RWPE1 (cell line): ENCODE data around the gene MYLIP.

Experiments
- CTCF ChIA-PET: fragments of 350-600 bp; sonication (Branson Sonifier 250); formaldehyde crosslinking; extraction: SDS; loops from one replicate; lab custom pipeline; 2021; lab: Yijun Ruan, JAX
- POLR2A ChIA-PET: fragments of 400-600 bp; formaldehyde crosslinking; extraction: SDS; loops from one replicate; lab custom pipeline; 2020; ENCODE audit warnings: antibody characterized with exemption; ENCODE audit not compliant: low non-redundant PET; lab: Yijun Ruan, JAX
- DNase-seq: peaks from one replicate; pipeline ENCODE4 v3.0.0; 2012; ENCODE audit warnings: low spot score
- H3K27ac ChIP-seq: fragments of 450-650 bp; 2 replicates; pipeline ENCODE4 v1.5.1; 2017
- TF ChIP-seq, protein P1 (sequence below): fragments of 450-650 bp; conservative IDR thresholded peaks from 2 replicates; pipeline ENCODE4 v1.5.1; 2017; ENCODE audit warnings: low read depth, mild to moderate bottlenecking

Gene MYLIP

DNA sequence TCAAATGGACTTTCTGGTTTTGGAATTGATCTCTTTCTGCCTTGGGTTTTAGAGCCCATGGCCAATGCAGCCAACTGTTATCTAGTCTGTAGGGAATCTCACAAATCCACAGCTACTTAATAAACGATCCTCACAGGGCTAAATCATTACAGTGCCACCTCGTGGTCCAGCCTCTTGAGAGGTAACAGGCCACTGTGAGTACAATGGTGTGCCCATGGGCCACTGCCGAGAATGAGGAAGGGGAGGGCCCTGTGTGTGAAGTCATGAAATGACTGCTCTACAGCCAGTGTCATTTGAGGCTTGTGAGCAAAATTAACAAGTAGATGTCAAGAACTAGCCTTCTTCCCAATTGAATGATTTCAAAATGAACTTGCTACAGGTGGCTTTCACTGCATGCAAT is 55.2 kb downstream of the MYLIP start:
- no peak overlapping the region for H3K27ac ChIP-seq
- ChIA-PET CTCF (interaction anchor here (0.7 to 1.8 kb wide), 5 partner anchors 15 to 492 kb away, joined by 3 to 29 read pairs (median 4); partner anchors contain the start of gene MYLIP), POLR2A (no interaction called here)
- peak; percentile 30 for DNase-seq
- TF ChIP-seq, protein P1, sequence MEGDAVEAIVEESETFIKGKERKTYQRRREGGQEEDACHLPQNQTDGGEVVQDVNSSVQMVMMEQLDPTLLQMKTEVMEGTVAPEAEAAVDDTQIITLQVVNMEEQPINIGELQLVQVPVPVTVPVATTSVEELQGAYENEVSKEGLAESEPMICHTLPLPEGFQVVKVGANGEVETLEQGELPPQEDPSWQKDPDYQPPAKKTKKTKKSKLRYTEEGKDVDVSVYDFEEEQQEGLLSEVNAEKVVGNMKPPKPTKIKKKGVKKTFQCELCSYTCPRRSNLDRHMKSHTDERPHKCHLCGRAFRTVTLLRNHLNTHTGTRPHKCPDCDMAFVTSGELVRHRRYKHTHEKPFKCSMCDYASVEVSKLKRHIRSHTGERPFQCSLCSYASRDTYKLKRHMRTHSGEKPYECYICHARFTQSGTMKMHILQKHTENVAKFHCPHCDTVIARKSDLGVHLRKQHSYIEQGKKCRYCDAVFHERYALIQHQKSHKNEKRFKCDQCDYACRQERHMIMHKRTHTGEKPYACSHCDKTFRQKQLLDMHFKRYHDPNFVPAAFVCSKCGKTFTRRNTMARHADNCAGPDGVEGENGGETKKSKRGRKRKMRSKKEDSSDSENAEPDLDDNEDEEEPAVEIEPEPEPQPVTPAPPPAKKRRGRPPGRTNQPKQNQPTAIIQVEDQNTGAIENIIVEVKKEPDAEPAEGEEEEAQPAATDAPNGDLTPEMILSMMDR: no peak

DNA sequence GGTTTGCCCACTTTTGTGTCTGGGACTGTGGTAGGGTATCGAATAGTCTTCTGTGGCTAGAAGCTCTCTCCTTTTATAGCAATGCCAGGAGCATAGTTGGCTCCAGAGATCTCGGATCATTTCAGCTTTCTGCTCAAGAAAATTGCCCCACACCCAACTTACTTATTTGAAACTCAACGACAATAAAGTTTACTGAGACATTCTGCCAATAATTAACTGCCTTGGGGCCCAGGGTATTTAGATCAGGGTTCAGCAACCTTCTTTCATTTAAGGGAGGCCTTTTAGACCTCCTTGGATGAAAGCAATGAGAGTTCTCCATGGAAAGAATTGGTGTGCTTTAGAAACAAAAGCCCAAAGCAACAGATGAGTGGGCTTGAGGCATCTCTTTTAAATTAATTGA is 55.7 kb downstream of the MYLIP start:
- no peak overlapping the region for H3K27ac ChIP-seq
- DNase-seq: no peak
- POLR2A ChIA-PET: no interaction called here
- TF ChIP-seq, protein P1: no peak
- CTCF ChIA-PET: interaction anchor here (1.4 kb wide), 1 partner anchor 15 kb away, joined by 4 read pairs; no protein-coding TSS in a partner anchor

DNA sequence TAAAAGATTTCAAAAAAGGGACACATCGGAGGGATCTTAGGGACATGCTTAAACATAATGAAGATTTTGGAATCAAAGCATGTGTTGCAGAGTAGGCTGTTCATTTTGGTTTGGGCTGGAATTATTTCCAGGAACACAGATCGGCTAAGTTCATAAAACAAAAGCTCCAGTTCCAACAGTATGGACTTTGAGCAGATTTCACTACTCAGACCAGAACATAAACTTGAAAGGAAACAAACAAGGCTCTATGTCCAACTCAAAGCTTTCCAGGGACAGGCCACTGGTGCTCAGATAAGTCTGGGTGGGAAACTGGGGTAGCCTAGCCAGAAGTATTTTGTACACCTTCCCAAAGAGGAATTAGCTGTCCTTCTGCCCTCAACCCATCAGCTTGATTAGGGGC is 58.3 kb downstream of the MYLIP start:
- TF ChIP-seq, protein P1: no peak
- ChIA-PET POLR2A (no interaction called here), CTCF (interaction anchor here (1.0 kb wide), 1 partner anchor 517 kb away, joined by 3 read pairs; no protein-coding TSS in a partner anchor)
- DNase-seq: no peak
- no peak overlapping the region for H3K27ac ChIP-seq

DNA sequence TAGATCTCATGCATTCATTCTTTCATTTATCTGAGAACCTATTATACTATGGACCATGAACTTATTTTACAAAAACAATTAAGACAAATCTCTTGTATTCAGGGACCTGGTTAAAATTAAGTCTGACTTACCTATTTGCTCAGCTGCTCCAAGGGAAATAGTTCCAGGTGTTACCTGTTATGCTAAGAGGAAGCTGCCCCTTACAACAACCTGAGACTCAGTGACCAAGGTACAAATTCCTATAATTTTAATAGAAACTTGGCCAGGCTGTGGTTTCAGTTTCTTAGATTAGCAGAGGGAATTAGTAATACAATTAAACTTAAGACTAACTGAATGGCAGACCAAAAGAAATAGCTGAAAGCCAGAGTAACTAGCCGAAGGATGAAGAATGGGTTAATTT is 61.3 kb downstream of the MYLIP start:
- no peak overlapping the region for H3K27ac ChIP-seq
- no peak for DNase-seq
- TF ChIP-seq, protein P1: no peak
- ChIA-PET CTCF (interaction anchor here (1.5 kb wide), 1 partner anchor 499 kb away, joined by 9 read pairs; no protein-coding TSS in a partner anchor), POLR2A (no interaction called here)

DNA sequence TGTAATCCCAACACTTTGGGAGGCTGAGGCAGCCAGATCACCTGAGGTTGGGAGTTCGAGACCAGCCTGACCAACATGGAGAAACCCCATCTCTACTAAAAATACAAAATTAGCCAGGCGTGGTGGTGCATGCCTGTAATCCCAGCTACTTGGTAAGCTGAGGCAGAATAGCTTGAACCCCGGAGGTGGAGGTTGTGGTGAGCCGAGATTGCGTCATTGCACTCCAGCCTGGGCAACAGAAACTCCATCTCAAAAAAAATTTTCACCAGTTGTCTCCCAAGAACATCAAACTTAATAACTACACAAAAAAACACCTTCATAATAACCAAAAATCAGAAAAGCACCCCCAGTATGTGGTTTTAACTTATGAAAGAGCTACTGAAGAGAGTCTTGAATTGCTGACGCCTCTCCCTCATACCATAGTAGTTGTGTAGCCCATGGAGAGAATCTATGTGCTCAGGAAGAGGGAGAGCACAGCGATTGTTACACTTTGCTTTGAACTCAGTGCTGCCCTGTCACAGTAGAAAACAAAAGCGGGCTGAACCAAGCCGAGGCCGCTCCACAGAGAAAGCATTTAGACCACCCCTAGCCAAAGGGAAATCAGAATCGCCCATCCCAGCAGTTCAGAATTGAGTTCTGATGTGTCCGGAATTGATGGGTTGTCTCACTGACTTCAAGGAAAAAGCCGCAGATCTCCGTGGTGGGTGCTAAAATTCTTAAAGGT is 67.5 kb downstream of the MYLIP start:
- no peak for DNase-seq
- H3K27ac ChIP-seq: no peak overlapping the region
- POLR2A ChIA-PET: no interaction called here
- TF ChIP-seq, protein P1: no peak
- CTCF ChIA-PET: no interaction called here

DNA sequence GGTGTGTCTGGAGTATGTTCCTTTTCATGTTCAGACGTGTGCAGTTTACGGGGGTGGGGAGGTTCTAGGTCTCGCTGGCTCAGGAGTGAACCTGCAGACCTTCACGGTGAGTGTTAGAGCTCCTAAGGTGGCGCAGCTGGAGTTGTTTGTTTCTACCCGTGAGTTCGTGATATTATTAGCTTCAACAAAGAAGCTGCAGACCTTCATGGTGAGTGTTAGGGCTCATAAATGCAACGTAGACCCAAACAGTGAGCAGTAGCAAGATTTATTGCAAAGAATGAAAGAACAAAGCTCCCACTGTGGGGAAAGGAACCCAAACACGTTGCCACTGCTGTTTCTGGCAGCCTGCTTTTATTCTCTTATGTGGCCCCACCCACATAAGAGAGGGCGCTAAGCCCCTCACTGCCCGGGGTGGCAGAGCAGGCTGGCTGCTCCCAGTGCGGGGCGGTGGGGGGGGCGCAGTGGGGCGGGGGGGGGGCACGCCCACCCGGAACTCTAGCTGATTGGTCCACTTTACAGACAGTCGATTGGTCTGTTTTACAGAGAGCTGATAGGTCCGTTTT is 68.2 kb downstream of the MYLIP start:
- TF ChIP-seq, protein P1: no peak
- POLR2A ChIA-PET: no interaction called here
- no peak for DNase-seq
- no peak overlapping the region for H3K27ac ChIP-seq
- CTCF ChIA-PET: no interaction called here
